ENCODE data around the gene LSM4.
A peak's percentile ranks its signal among the peaks of the same experiment; 100 is the strongest.

The LSM4 gene

DNA sequence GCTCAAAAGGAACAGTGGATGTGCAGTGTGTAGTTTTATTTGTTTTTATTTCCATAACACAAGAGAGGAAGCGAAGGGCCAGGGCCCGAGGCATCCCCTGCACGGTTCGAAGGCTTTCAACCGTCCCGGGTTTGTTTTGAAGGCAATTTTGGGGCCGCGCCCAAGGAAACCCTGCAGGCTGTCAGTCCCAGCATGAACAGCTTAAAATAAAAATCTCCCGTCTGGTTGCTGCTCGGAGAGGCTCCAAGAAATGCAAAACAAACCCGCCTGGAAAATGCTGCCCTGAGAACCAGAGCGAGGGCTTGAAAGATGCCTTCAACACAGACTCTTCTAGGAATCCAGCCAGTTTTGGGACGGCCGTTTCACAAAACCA lies 16.0 kb downstream of the LSM4 start:
- no peak for TF ChIP-seq CTCF (IDR thresholded peaks at IDR 0.05; ENCODE audit: low read depth, low read length, missing control alignments)
- DNase-seq (ENCODE audit: low read depth) = no peak
- peak overlapping the region; percentile 11; the same call in 1 of the 2 replicates for H3K4me3 ChIP-seq (ENCODE audit: low read depth, low read length)

GRCh38 chr19:18306209-18306887 lies 16.5 kb downstream of the LSM4 start:
- DNase-seq (ENCODE audit: low read depth) = no peak
- H3K4me3 ChIP-seq (ENCODE audit: low read depth, low read length) = peak overlapping the region; percentile 11; the same call in 1 of the 2 replicates
- no peak for TF ChIP-seq CTCF (IDR thresholded peaks at IDR 0.05; ENCODE audit: low read depth, low read length, missing control alignments)

- peak overlapping the region; percentile 63 for H3K4me3 ChIP-seq (ENCODE audit: low read depth, low read length)
- no peak for TF ChIP-seq CTCF (IDR thresholded peaks at IDR 0.05; ENCODE audit: low read depth, low read length, missing control alignments)
- no peak for DNase-seq (ENCODE audit: low read depth)
Measured at GRCh38 chr19:18304458-18305310, 18.2 kb downstream of the LSM4 start.

GRCh38 chr19:18304208-18304457 lies 18.7 kb downstream of the LSM4 start:
- no peak for TF ChIP-seq CTCF (IDR thresholded peaks at IDR 0.05; ENCODE audit: low read depth, low read length, missing control alignments)
- peak overlapping the region; percentile 63 for H3K4me3 ChIP-seq (ENCODE audit: low read depth, low read length)
- no peak for DNase-seq (ENCODE audit: low read depth)

DNA sequence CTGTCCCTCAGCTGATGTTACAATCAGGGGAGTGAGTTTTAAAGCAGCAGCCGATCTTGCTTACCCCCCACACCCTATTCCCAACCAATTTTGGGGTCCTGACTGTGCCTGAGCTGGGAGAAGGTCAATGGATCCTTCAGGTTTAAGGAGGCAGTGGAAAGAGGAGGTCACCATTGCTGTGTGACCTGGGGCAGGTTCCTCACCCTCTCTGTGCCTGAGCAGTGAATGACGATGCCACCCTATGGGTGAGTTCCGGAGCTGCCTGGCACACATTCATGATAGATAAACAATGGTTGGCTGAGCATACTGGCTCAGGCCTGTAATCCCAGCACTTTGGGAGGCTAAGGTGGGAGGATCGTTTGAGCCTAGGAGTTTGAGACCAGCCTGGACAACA lies 21.2 kb downstream of the LSM4 start:
- TF ChIP-seq CTCF (IDR thresholded peaks at IDR 0.05; ENCODE audit: low read depth, low read length, missing control alignments) = no peak
- no peak overlapping the region for H3K4me3 ChIP-seq (ENCODE audit: low read depth, low read length)
- no peak for DNase-seq (ENCODE audit: low read depth)

DNA sequence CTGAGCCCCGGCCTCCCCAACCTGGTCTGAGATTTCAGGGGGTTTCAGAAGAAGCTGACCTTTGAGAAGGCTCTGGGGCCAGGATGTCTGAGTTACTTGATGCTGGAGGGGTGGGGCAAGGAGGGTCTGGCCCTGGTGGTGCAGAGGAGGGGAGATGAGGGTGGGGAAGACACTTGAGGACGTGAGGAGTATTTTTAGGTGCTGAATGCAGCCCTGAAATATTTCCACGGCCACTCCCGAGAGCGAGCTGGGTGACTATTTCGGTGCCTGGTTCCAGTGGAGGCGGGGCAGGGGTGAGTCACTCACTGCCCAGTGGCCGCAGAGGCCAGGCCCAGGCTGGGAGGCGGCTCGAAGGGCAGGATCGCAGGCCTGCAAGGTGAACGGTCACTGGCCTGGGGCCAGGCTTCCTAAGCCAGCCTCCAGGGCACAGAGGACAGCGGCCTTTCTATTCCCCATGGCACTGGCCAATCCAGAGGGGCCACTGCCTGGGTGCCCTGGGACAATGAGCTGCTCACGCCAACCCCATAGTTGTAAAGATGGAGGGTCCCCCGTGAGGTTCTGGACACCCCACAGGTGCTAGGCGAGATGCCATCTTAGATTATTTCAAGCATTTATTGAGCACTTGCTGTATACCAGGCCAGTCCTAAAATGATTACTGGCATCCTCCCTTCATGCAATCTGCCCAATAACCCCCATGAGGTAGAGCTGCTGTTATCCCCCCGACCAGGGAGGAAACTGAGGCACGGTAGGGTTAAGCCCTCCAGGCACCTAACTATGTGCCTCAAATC lies 21.8 kb downstream of the LSM4 start:
- no peak for DNase-seq (ENCODE audit: low read depth)
- TF ChIP-seq CTCF (IDR thresholded peaks at IDR 0.05; ENCODE audit: low read depth, low read length, missing control alignments) = no peak
- H3K4me3 ChIP-seq (ENCODE audit: low read depth, low read length) = no peak overlapping the region

Data from GM12864 (cell line).